ENCODE data around the gene CDSN.

The CDSN gene

GRCh38 chr6:31143148-31143547 lies 22.9 kb upstream of the CDSN start:
- H3K4me3 ChIP-seq (ENCODE audit: low read length), result no peak overlapping the region
- no peak for DNase-seq (ENCODE audit: low read depth)
- TF ChIP-seq CTCF (conservative IDR thresholded peaks at IDR 0.05; ENCODE audit: low read depth, low read length), result no peak

- DNase-seq (ENCODE audit: low read depth), result no peak
- no peak overlapping the region for H3K4me3 ChIP-seq (ENCODE audit: low read length)
- no peak for TF ChIP-seq CTCF (conservative IDR thresholded peaks at IDR 0.05; ENCODE audit: low read depth, low read length)
Measured at GRCh38 chr6:31142361-31142761, 22.1 kb upstream of the CDSN start.

- DNase-seq (ENCODE audit: low read depth), result no peak
- TF ChIP-seq CTCF (conservative IDR thresholded peaks at IDR 0.05; ENCODE audit: low read depth, low read length), result no peak
- H3K4me3 ChIP-seq (ENCODE audit: low read length), result no peak overlapping the region
Measured at GRCh38 chr6:31140643-31141042, 20.4 kb upstream of the CDSN start.

- no peak overlapping the region for H3K4me3 ChIP-seq (ENCODE audit: low read length)
- no peak for TF ChIP-seq CTCF (conservative IDR thresholded peaks at IDR 0.05; ENCODE audit: low read depth, low read length)
- DNase-seq (ENCODE audit: low read depth), result no peak
Measured at GRCh38 chr6:31139599-31139998, 19.4 kb upstream of the CDSN start.

GRCh38 chr6:31138982-31139381 lies 18.7 kb upstream of the CDSN start, which contains the start of gene PSORS1C2:
Gene PSORS1C2, minus strand, starts transcription at chr6:31139066. Its CDS starts 40 bp downstream, at chr6:31139026.
- DNase-seq (ENCODE audit: low read depth), result no peak
- H3K4me3 ChIP-seq (ENCODE audit: low read length), result no peak within 1 kb of the TSS
- TF ChIP-seq CTCF (conservative IDR thresholded peaks at IDR 0.05; ENCODE audit: low read depth, low read length), result no peak

- H3K4me3 ChIP-seq (ENCODE audit: low read length), result no peak overlapping the region
- no peak for DNase-seq (ENCODE audit: low read depth)
- no peak for TF ChIP-seq CTCF (conservative IDR thresholded peaks at IDR 0.05; ENCODE audit: low read depth, low read length)
Measured at GRCh38 chr6:31135710-31136109, 15.5 kb upstream of the CDSN start.

GRCh38 chr6:31132806-31133205 lies 12.6 kb upstream of the CDSN start:
- no peak for TF ChIP-seq CTCF (conservative IDR thresholded peaks at IDR 0.05; ENCODE audit: low read depth, low read length)
- DNase-seq (ENCODE audit: low read depth), result no peak
- no peak overlapping the region for H3K4me3 ChIP-seq (ENCODE audit: low read length)

Measured in retinal pigment epithelial cell (primary cell).